IPS DF 4.7 (cell line): ENCODE results near the gene ITGB4.

ENCODE experiments used
- DNase-seq: peaks from one replicate; pipeline ENCODE4 v3.0.0-alpha.2; 2013; ENCODE audit warnings: low spot score; ENCODE audit errors: extremely low read depth

ITGB4 gene

DNA sequence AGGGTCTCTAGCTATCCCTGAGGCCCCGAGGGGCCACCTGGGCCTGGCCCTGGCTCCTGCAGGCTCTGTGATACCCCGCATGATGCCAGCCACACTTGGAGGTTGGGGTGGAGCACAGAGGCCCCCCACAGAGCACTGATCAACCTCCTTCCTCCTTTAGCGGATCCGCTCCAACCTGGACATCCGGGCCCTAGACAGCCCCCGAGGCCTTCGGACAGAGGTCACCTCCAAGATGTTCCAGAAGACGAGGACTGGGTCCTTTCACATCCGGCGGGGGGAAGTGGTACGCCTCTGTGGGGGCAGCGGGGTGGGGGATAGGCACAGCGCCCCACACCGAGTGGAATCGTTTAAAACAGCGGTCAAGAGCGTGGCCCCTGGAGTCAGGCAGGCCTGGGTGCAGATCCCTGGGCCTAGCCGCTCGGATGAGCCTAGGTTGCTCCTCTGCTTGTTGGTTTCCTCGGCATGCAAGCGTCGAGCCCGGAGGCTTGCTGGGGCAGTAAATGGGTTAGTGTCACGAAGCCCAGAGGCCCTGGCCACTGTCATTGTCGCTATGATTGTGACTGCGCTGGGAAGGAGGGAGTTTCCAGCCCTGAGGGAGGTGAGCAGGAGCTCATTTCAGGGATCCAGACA is 9.9 kb downstream of the ITGB4 start:
- DNase-seq, result no peak

DNA sequence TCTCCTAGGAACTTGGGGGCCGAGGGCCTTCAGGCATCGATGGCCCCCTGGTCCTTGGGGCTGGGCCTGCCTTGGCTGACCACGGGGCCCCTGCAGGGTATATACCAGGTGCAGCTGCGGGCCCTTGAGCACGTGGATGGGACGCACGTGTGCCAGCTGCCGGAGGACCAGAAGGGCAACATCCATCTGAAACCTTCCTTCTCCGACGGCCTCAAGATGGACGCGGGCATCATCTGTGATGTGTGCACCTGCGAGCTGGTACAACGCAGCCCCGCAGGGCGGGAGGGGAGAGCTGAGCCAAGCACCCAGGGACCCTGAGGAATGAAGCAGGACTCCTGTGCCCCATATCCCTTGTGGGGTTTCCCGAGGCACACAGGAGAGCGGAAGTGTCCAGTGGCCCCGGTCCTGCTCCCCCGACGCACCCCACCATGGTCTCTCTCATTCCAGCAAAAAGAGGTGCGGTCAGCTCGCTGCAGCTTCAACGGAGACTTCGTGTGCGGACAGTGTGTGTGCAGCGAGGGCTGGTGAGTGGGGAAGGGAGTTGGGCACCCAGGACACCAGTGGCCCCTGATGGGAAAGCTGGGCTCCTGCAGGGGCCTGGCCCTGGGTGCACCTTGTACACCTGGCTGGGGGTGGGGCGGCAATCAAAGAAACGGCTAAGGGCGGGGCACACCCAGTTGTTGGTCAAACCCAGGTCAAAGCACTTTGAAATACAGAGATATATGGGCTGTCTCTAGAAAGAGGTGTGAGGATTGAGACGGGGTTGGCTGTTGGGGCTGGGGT is 10.6 kb downstream of the ITGB4 start:
- no peak for DNase-seq

DNA sequence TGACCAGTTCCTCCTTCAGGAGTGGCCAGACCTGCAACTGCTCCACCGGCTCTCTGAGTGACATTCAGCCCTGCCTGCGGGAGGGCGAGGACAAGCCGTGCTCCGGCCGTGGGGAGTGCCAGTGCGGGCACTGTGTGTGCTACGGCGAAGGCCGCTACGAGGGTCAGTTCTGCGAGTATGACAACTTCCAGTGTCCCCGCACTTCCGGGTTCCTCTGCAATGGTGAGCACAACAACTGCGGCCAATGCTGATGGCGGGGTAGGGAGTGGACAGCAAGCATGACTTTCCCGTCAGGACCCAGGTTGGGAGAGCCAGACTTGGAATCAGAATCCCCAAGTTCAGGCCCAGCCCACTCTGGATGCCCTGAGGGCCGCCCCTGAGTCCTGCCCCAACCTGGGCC is 12.2 kb downstream of the ITGB4 start:
- DNase-seq, result no peak

DNA sequence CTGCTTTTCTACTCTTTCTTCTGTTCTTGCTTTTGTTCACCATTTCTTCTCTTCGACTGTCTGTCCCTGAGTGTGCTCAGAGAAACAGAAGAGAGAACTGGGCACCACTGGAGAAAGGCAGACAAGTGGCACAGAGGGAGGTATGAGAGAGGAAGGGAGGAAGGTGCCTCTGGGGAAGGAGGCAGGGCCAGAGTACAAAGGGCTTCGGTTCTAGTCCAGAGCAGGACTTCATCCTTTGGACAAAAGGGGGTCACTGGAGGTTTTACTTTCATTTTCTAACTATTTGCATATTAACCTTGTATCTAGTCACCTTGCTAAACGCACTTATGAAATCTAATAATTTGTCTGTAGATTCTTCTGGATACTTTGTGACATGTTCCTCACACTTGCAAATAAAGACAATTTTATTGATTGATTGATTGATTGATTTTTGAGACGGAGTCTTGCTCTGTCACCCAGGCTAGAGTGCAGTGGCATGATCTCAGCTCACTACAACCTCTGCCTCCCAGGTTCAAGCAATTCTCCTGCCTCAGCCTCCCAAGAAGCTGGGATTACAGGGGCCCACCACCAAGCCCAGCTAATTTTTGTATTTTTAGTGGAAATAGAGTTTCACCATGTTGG is 13.5 kb downstream of the ITGB4 start:
- no peak for DNase-seq

DNA sequence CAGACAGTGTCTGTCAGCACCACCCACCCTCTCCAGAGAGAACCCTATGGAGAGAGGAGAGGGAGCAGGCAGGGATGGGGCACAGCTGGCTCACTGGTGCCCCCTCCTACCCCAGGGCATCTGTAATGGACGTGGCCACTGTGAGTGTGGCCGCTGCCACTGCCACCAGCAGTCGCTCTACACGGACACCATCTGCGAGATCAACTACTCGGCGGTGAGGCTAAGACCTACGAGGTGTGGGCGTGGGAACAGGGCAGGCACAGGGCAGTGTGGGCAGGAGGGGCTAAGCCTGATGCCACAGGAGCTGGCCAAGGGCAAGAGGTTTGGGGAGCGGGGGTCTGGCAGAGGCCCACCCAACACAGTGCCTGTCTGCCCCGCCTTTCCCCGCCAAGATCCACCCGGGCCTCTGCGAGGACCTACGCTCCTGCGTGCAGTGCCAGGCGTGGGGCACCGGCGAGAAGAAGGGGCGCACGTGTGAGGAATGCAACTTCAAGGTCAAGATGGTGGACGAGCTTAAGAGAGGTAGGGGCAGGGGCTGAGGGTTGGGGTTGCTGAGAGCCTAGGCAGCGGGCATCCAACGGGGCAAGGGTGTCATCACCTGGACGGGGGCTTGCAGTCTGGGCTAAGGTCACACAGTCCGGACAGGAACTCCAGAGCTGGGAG is 15.0 kb downstream of the ITGB4 start:
- no peak for DNase-seq

DNA sequence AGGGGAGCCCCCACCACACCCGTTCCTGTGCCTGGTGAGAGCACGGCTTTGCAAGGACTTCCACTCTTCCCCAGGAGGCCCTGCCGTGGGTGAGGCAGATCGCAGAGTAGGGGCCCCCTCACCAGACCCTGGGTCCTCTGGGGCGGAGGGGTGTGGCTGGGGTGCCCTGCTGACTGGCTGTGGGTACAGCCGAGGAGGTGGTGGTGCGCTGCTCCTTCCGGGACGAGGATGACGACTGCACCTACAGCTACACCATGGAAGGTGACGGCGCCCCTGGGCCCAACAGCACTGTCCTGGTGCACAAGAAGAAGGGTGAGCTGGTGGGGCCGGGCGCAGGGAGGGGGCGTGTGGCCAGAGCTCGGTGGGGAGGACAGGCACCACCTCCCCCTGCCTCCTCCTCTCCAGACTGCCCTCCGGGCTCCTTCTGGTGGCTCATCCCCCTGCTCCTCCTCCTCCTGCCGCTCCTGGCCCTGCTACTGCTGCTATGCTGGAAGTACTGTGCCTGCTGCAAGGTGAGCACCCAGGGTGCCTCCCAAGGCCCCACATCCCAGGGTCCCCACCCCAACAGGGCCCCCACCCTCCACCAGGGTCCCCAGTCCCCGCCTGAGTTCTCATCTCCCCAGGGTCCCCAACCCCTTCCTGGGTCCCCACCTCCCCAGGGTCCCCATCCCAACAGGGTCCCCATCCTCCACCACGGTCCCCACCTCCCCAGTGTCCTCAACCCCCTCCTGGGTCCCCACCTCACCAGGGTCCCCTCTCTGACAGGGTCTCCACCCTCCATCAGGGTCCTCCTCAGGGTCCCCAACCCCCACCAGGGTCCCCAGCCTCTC is 16.1 kb downstream of the ITGB4 start:
- no peak for DNase-seq

DNA sequence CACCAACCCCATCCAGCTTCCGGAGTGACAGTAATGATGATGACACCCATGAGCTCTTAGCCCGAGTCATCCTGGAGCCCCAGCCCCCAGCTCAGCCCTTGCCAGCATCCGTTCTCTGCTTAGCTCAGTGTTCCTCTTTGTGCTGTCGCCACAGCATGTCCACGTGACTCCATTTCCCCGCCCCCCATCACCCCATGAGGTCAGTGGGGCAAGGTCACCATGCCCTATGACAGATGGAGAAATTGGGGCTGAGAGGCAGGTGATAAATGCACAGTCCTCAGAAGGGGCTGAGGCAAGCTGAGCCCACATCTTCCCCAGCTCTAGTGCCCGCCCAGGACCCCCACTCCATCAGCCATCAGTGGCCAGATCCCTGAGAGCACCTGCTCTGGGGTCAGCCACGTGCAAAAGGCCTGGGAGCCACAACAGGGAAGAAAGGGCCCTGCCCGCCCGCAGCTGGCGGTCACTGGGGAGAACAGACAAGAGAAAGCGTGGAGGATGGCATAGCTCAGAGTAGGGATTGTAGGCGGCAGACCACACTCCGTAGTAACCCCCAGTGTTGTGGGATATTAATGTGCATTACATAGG is 17.1 kb downstream of the ITGB4 start:
- DNase-seq, result no peak

DNA sequence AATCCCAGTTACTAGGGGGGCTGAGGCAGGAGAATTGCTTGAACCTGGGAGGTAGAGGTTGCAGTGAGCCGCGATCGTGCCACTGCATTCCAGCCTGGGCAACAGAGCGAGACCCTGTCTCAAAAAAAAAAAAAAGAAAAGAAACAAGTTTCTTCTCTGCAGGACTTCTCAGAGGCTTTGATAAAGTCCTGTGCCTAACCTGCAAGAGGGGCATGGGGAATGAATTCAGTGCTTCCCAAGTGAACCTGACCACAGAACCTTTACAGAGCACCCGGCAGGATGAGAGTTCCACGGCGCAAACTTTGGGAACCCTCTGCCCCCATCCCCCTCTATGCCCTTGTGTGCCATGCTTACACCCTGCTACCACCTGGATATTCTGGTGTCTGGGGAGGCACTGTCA is 17.9 kb downstream of the ITGB4 start:
- no peak for DNase-seq

DNA sequence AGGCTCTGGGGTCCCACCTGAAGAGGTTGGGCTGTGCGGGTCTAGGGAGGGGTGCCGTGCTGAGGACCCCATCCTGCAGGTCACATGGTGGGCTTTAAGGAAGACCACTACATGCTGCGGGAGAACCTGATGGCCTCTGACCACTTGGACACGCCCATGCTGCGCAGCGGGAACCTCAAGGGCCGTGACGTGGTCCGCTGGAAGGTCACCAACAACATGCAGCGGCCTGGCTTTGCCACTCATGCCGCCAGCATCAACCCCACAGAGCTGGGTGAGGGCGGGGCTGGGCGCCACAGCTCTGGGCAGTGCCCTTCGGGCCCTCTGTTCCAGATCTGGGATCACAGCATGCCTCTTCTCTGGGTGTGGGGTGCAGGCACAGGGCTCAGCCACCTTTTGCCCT is 18.5 kb downstream of the ITGB4 start:
- DNase-seq, result no peak

DNA sequence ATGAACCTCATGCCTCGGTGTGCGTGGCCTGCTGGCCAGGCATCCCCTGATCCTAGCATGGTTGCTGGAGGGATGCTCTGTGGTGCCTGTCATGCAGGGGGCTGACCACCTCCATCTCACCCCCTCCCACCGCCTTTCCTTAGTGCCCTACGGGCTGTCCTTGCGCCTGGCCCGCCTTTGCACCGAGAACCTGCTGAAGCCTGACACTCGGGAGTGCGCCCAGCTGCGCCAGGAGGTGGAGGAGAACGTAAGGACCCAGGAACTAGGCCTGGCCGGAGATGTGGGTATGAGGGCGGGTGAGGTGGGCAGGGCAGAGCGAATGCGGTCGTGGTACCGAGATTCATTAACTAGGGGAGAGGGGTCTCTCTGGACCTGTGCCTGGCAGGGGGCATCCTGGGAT is 19.0 kb downstream of the ITGB4 start:
- DNase-seq, result no peak

DNA sequence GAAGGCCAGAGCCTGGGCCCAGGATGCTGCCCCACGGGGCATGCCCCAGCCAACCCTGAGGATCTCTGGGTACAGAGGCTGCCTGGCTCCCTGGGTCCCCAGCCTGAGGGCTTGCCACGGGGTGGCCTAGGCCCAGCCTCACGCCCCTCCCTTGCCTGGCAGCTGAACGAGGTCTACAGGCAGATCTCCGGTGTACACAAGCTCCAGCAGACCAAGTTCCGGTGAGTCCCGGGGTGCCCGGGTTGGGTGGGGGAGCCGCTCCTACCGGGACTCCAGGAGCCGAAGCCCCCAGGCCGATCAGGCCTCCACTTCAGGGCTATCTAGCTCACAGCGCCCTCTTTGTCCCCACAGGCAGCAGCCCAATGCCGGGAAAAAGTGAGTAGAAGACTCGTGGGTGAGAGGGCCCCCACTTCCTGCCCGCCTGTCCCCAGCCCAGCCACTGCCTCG is 19.4 kb downstream of the ITGB4 start:
- no peak for DNase-seq

DNA sequence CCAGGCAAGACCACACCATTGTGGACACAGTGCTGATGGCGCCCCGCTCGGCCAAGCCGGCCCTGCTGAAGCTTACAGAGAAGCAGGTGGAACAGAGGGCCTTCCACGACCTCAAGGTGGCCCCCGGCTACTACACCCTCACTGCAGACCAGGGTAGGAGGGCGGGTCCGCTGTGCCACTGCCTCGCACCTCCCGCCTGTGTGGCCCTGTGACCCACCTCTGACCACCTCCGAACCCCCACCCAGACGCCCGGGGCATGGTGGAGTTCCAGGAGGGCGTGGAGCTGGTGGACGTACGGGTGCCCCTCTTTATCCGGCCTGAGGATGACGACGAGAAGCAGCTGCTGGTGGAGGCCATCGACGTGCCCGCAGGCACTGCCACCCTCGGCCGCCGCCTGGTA is 21.1 kb downstream of the ITGB4 start:
- DNase-seq, result no peak

DNA sequence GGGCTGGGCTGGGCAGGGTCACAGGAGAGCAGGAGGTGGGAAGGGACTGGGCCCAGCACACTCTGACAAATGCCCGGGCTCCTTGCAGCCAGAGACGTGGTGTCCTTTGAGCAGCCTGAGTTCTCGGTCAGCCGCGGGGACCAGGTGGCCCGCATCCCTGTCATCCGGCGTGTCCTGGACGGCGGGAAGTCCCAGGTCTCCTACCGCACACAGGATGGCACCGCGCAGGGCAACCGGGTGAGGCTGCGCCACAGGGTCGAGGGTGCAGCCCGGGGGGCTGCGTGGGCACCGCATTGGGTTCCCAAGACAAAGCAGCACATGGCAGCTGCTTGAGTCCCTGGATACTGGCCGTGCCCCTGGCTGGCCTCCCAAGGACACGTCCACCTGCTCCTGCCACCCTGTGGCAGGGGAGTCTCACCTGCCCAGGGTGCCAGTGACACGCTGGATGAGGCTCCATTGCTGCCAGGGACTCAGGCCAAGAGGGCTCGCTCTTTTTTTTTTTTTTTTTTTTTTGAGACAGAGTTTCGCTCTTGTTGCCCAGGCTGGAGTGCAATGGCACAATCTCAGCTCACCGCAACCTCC is 22.5 kb downstream of the ITGB4 start:
- no peak for DNase-seq

DNA sequence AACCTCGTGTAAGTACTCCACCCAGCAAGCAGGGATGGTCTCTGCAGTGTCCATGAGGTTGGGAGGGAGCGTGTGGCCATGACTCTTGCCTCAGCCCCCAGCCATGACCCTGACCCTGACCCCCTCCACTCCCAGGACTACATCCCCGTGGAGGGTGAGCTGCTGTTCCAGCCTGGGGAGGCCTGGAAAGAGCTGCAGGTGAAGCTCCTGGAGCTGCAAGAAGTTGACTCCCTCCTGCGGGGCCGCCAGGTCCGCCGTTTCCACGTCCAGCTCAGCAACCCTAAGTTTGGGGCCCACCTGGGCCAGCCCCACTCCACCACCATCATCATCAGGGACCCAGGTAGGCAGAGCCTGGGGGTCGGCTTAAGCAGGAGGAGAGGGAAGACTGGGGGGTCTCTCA is 27.4 kb downstream of the ITGB4 start:
- DNase-seq, result no peak

DNA sequence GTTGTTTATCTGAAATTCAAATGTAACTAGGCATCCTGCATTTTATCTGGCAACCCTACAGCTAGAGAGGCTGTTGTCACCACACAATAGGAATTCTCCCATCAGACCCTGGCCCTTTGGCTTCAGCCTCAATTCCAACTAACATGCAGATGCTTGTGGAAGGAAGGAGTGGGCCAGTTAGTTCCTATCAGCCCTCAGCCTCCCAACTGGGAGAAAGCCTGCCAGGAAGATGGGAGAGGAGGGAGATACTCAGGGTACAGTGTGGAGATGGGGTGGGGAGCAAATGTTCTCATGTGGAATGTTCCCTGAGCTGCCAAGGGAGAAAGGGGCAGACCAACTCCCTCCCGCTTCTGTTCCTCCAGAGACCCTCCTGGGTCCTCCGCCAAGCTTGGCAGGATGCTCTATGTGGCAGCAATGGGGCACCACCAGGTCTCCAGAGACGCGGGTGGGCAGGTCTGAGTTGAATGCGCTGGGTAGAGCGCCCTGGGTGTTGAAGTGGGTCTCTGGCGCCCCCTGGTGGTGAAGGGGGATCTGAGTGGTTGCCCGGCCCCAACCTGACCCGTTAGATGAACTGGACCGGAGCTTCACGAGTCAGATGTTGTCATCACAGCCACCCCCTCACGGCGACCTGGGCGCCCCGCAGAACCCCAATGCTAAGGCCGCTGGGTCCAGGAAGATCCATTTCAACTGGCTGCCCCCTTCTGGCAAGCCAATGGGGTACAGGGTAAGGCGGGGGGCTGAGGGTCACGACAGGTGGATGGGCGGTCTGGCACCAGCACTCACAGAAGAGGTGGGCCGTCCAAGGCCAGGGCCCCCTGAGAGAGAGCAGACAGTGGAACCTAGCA is 28.5 kb downstream of the ITGB4 start:
- DNase-seq, result no peak

DNA sequence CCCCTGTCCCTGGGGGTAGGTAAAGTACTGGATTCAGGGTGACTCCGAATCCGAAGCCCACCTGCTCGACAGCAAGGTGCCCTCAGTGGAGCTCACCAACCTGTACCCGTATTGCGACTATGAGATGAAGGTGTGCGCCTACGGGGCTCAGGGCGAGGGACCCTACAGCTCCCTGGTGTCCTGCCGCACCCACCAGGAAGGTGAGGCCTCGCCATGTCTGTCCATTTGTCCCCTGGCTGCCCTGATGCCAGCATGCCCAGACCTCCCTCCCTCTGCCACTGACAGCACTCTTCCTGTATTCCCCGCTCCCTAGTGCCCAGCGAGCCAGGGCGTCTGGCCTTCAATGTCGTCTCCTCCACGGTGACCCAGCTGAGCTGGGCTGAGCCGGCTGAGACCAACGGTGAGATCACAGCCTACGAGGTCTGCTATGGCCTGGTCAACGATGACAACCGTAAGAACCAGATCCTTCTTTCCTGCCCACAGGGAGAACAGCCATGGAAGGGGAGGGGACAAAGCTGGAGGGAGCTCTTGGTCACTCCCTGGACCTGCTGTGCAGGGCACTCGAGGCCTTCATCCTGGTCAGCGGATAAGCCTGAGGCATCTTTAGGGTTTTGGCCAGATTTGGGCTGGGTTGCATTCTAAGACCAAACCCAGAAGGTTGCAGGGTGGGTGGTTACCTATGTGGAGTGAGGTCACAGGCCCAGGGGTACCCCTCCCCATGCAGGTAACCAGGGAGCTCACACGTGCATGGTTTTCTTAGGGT is 29.6 kb downstream of the ITGB4 start:
- no peak for DNase-seq

DNA sequence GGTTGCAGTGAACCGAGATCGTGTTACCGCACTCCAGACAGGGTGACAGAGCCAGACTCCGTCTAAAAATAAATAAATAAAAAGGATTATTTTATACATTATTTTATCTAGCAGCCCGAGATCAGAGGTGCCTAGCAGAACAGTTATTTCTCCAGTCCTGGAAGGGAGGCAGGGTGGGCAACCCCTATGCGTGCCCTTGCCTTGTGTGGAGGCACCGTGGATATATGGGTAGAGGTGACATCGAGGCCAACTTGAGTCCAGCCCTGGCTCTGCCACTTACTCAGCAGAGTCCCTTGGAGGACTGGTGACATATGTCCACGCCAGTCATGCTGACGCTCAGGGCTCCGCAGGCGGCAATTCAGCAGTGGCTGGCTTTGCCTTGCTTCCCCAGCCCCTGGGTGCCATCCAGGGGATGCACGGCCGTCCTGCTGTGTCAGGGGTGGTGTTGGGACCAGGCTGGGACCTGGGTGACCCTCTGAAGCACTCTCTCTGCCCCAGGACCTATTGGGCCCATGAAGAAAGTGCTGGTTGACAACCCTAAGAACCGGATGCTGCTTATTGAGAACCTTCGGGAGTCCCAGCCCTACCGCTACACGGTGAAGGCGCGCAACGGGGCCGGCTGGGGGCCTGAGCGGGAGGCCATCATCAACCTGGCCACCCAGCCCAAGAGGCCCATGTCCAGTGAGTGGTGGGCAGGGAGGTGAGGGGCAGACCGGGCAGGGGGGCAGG is 30.6 kb downstream of the ITGB4 start:
- no peak for DNase-seq

DNA sequence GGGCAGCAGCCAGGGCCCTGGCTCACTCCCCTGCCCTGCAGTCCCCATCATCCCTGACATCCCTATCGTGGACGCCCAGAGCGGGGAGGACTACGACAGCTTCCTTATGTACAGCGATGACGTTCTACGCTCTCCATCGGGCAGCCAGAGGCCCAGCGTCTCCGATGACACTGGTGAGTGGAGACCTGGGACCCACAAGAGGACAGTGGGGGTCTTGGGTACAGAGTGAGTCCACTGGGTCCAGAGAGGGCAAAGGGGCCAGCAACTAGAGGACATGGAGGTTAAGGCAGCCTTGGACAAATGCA is 31.1 kb downstream of the ITGB4 start:
- DNase-seq, result no peak
